NCI-H226 (cell line): ENCODE measurements around the gene RANBP9.

Experiments
- DNase-seq: peaks from one replicate; pipeline ENCODE4 v3.0.0-alpha.2; 2015

Gene RANBP9

DNA sequence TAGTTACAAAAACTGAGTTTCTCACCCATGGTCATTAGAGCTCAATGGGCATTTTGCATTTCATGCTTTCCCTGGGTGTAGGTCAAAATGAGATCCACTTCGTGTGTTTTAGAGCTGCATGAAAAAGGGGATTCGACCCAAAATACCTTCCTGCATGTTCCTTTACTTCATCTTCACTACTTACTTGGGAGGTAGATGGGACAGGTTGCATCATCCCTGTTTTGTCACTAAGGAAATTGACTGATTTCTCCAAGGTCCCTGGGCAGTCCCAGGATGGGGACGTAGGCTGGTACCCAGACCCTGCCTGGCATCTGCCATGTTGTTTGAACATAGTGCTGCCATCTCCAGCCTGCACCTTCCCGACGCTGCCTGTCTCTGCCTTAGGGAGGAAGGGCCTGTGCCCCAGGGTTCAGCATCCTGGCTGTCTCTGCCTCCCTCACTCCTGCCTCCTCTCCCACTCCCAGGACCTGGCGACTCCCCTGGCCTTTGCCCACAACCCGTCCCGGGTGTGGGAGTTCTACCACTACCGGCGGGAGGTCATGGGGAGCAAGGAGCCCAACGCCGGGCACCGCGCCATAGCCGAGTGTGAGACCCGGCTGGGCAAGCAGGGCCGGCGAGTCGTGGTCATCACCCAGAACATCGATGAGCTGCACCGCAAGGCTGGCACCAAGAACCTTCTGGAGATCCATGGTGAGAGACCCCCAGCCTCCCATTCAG, 120.3 kb downstream of the RANBP9 start:
- DNase-seq: no peak

DNA sequence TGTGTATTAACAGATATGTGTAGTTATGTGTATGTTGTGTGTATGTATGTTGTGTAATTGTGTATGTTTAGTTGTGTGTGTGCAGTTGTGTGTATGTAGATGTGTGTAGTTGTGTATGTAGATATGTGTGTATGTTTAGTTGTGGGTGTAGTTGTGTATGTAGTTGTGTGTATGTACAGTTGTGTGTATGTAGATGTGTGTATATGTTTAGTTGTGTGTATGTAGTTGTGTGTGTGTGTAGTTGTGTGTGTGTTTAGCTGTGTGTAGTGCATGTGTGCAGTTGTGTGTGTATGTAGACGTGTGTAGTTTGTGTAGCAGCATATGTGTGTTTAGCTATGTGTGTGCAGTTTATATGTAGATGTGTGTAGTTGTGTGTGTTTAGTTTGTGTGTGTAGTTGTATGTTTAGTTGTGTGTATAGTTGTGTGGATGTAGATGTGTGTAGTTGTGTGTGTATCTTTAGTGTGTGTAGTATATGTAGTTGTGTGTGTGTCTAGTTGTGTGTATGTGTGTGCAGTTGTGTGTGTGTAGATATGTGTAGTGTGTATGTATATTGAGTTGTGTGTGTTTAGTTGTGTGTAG, 121.0 kb downstream of the RANBP9 start:
- DNase-seq: no peak

DNA sequence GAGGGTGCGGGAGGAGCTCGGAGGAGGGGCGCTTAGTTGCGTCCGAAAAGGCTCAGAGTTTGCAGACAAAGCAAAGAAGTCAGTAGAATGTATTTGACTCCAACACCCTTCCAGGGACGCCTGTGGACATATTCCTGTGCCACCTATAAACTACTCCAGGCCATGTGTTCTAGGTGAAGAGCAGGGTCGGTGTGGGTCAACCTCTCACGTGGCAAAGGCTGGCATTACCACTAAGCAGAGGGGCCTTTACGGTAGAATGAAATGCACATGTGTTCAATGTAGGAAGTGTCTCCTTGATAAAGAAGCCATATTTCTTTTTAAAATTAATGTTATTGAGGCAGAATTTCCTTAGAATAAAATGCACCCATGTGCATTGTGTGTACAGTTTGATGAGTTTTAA, 121.8 kb downstream of the RANBP9 start:
- no peak for DNase-seq

DNA sequence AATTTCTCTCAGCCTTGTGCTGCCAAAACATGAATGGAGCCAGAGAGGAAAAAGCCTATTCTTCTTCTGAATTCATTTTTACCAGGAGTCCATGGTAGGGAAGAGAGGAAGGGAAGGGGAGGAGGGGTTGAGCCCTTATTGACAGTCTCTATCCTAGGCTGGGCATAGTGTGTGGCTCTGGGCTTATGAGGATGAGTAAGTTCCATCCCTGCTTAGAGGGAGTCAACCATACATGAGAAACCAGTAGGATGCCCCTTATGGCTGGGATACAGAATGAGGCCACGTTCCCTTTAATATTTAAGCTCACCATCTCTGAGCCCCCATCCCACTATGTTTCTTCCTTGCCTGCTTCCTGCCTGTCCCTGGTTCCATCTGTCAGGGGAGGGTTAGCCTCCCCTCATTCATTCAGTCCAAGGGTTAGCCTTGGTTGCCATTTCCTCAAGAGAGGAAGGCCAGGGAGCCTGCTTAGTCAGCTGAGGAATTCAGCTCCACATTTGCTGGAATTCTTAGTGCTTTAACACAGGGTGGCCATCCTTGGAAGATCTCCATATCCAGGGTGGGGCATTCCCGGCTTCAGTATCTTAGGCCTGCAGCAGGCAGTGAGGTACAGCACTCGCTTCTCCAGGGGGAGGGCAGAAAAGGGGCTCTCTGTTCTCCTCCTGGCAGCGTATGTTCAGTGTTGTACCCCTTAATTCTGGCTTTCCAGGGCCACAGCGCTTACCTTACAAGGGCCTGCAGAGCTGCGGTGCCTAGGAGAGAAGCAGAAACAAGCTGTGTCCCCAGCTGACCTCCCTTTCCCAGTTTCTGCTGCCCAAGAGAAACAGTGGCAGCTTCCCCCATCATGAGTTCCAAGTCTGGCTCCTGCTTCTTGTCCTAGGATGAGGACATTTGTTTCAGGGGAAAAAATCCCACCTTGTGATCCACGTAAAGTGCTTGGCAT, 124.8 kb downstream of the RANBP9 start:
- peak; percentile 24 for DNase-seq

- no peak for DNase-seq
Observed at GRCh38 chr6:13581700-13582229, 129.9 kb downstream of the RANBP9 start.

DNA sequence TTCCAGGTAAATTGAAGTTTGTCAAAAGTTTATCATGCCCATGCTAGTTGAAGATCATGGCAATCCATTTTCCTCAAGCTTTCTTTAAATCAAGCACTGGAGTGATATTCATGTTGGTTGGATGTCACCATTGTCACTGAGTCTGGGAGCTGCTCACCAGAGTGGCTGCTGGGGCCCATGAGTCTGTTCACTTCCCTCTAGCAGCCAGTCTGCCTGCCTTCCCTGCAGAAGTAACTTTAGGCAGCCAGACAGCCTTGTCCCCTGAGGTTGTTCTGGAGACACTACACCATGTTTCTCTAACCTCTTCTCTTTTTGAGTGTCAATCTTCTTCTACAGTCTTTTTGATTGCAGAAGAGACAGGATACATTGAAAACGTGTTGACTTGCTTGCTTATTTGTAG, 131.7 kb downstream of the RANBP9 start:
- no peak for DNase-seq

DNA sequence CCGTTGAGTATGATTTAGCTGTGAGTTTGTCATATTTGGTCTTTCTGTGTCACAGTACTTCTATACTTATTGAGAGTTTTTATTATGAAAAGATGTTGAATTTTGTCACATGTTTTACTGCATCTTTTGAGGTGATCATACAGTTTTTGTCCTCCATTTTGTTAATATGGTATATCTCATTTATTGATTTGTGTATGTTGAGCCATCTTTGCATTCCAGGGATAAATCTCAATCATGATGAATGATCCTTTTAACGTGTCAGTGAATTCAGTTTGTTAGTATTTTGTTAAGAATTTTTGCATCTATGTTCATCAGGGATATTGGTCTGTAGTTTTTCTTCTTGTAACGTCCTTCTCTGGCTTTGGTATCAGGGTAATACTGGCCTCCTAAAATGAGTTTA, 133.7 kb downstream of the RANBP9 start:
- no peak for DNase-seq

DNA sequence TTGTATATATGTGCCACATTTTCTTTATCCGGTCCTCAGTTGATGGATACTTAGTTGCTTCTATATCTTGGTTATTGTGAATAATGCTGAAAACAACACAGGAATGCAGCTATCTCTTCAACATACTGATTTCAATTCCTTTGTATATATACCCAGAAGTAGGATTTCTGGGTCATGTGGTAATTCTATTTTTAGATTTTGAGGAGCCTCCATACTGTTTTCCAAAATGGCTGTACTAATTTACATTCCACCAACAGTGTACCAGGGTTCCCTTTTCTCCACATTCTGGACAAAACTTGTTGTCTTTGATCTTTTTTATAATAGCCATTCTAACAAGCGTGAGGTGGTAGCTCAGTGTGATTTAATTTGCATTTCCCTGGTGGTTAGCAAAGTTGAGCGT, 135.6 kb downstream of the RANBP9 start:
- DNase-seq: no peak

GRCh38 chr6:13575377-13575775, 136.3 kb downstream of the RANBP9 start:
- no peak for DNase-seq

GRCh38 chr6:13574571-13575376, 136.9 kb downstream of the RANBP9 start, which contains the start of gene SIRT5:
SIRT5 (plus strand) TSS chr6:13574601; CDS start chr6:13584111, 9,510 bp downstream.
- DNase-seq: peak; percentile 84

DNA sequence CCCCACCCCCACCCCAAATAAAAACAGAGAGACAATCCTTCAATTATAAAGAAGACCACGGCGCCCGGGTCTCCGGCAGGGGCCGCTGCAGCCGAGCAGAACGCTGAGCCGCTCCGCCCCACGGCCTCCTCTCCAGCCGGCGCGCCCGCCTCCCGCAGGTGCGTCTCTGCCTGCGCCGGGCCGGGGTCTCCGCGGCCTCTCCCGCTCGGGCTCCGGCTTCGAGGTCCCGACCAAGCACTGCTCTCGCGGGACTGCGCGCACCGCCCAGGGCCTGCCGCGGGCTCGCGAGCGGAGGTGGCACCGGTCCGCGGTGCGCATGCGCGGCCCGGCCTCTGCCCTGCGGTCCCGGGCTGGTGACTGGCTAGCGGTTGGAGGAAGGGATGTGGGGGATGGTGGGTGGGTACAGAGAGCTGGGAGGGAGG, 137.5 kb downstream of the RANBP9 start:
- peak; percentile 92 for DNase-seq

DNA sequence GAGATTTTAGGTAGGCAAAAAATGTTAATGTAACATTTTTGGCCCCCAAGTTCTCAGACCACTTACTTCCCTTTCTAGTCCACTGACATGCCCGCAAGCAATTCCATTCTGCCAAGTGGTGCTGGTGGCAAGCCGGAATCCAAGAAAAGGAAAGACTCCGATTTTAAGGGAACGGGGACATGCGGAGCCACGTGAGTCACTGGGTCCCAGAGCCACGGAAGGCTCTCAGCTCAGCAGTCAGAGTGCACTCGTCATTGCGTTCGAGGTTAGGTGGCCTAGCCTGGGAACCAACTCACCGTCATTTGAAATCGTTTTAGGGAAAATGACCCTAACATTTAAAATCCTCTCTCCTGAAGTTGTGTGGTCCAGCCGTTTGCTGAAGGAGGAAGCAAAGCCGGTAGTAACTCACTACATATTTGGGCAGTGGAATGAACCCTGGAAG, 137.9 kb downstream of the RANBP9 start:
- no peak for DNase-seq

DNA sequence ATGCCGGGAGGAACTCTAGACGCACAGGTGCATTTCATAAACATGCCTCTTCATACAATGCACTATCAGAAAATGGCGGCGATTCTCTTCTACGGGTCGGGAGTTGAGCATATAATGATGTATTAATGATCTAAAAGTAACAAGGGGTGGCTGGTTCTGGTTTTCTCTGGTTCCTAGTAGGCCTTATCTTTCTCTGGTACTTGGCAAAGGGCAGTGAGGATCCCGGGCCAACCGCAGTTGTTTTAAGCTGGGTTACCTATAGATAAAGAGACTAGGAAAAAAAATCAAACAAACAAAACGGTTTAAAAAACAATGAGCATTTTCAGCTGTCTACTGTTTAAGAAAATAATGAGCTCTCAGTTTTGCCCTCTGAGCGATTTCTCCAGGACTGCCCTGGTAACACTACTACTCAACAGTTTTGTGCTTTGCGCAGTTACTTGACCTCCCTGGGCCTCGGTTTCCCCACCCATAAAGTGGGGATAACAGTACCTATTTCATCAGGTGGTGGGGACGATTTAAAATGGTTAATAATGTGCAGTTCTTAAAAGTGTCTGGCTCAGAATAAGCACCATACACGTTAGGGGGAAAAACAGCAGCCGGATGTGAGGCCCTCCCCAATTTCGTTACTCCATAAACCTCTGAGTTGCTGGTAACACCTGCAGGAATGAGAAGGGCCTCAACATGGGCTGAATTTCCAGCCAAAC, 138.5 kb downstream of the RANBP9 start:
- no peak for DNase-seq

DNA sequence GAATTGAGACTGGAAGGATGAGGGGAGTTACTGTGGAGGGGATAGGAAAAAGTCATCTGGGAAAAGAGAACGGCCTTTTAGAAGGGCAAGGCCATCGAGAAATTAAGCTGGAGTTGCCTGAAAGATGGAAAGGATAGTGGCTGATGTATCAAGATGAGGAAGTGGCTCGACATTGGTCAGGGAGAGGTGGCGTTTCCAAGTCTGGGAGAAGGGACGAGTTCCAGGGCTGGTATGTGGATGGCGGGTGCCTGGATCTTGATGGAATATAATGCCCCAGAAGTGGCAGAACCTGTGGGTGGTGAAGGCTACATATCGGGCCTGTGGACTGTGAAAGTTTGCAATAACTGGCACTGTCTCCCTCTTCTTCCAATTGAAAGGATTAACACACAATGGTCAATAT, 139.4 kb downstream of the RANBP9 start:
- no peak for DNase-seq
